HepG2 (cell line): ENCODE results near the gene AGAP1. TPM values are rescaled to one million over a fixed set of nuclear protein-coding genes. Genes with fewer than 3 reads are reported as not detected.

ENCODE experiments used
- ATF1 ChIP-seq: IDR thresholded peaks from 2 replicates; pipeline ENCODE4 v1.6.1; 2016; ENCODE audit warnings: mild to moderate bottlenecking, control low read depth
- ATF6 ChIP-seq: sonication (generic); formaldehyde crosslinking; conservative IDR thresholded peaks from 2 replicates; pipeline ENCODE4 v1.4.0; 2020; ENCODE audit warnings: missing genetic modification reagents
- DNMT3B ChIP-seq: conservative IDR thresholded peaks from 2 replicates; pipeline ENCODE4 v1.6.1; 2016; ENCODE audit warnings: missing biosample characterization, control low read depth
- HCFC1 ChIP-seq: fragments of 150-350 bp; IDR thresholded peaks from 2 replicates; pipeline ENCODE4 v1.6.1; 2014; ENCODE audit warnings: low read depth, low read length
- HMG20B ChIP-seq: conservative IDR thresholded peaks from 2 replicates; pipeline ENCODE4 v1.6.1; 2016; ENCODE audit warnings: missing genetic modification reagents, missing compliant biosample characterization
- HNF4A ChIP-seq: sonication (generic); formaldehyde crosslinking; IDR thresholded peaks from 2 replicates; pipeline ENCODE4 v1.4.0; 2020; ENCODE audit warnings: missing genetic modification reagents
- IKZF4 ChIP-seq: sonication (generic); formaldehyde crosslinking; IDR thresholded peaks from 2 replicates; pipeline ENCODE4 v1.5.1; 2020; ENCODE audit warnings: borderline replicate concordance, mild to moderate bottlenecking, low read depth, missing genetic modification reagents; ENCODE audit errors: not compliant biosample characterization
- MAFK ChIP-seq, 2 experiments: IDR thresholded peaks in 1 of 2; conservative IDR thresholded peaks in 1 of 2; 2 replicates each; pipeline ENCODE4 v1.6.1; 2011; ENCODE audit warnings: improper control_type of control experiment in 2 of 2, low read length in 2 of 2
- MEF2D ChIP-seq: sonication (generic); formaldehyde crosslinking; IDR thresholded peaks from 2 replicates; pipeline ENCODE4 v1.5.1; 2020; ENCODE audit warnings: mild to moderate bottlenecking, missing genetic modification reagents
- NFE2 ChIP-seq: sonication (generic); formaldehyde crosslinking; IDR thresholded peaks from 2 replicates; pipeline ENCODE4 v1.4.0; 2020; ENCODE audit warnings: missing genetic modification reagents
- NFIC ChIP-seq: IDR thresholded peaks from 2 replicates; pipeline ENCODE4 v1.6.1; 2012; ENCODE audit warnings: mild to moderate bottlenecking, low read length, inconsistent platforms
- RFXANK ChIP-seq: IDR thresholded peaks from 2 replicates; pipeline ENCODE4 v1.6.1; 2016
- XRCC5 ChIP-seq: fragments of 200-400 bp; formaldehyde crosslinking; optimal IDR thresholded peaks from 2 replicates; pipeline ENCODE3; 2017; ENCODE audit warnings: mild to moderate bottlenecking, low read length
- ZBTB38 ChIP-seq: sonication (generic); formaldehyde crosslinking; IDR thresholded peaks from 2 replicates; pipeline ENCODE4 v1.5.1; 2020; ENCODE audit warnings: mild to moderate bottlenecking, missing genetic modification reagents
- ZHX1 ChIP-seq: sonication (generic); formaldehyde crosslinking; IDR thresholded peaks from 2 replicates; pipeline ENCODE4 v1.8.1; 2022; ENCODE audit warnings: low read depth, mild to moderate bottlenecking, missing genetic modification reagents
- ZNF331 ChIP-seq: sonication (generic); formaldehyde crosslinking; IDR thresholded peaks from 2 replicates; pipeline ENCODE4 v1.4.0; 2020; ENCODE audit warnings: missing genetic modification reagents
- ZNF597 ChIP-seq: sonication (generic); formaldehyde crosslinking; IDR thresholded peaks from 2 replicates; pipeline ENCODE4 v1.5.0; 2020; ENCODE audit warnings: missing genetic modification reagents
- ZNF674 ChIP-seq: sonication (generic); formaldehyde crosslinking; IDR thresholded peaks from 2 replicates; pipeline ENCODE4 v1.5.0; 2020; ENCODE audit warnings: low read depth, mild to moderate bottlenecking, missing genetic modification reagents
- ZNF687 ChIP-seq: sonication (generic); formaldehyde crosslinking; IDR thresholded peaks from 2 replicates; pipeline ENCODE4 v1.5.1; 2020; ENCODE audit warnings: mild to moderate bottlenecking, missing genetic modification reagents, moderate library complexity
- ZNF772 ChIP-seq: sonication (generic); formaldehyde crosslinking; IDR thresholded peaks from 2 replicates; pipeline ENCODE4 v1.5.0; 2020; ENCODE audit warnings: mild to moderate bottlenecking, missing genetic modification reagents
- ZSCAN12 ChIP-seq: sonication (generic); formaldehyde crosslinking; IDR thresholded peaks from 2 replicates; pipeline ENCODE4 v1.9.0; 2021; ENCODE audit warnings: mild to moderate bottlenecking, missing genetic modification reagents
- polyA plus RNA-seq, 8 experiments: library from polyadenylated mRNA; depleted of rRNA in 3 of 8; stranded (reverse) in 7 of 8; unstranded in 1 of 8; fragments of >200 nt; fragmentation: Illumina TruSeq in 4 of 8; extraction: Trizol in 4 of 8; gene quantifications; 2 replicates each; pipeline versions ENCODE4 v1.2.1 to v1.2.3, GENCODE V29; 2011 to 2016; ENCODE audit warnings: low read depth in 4 of 8, missing spikeins in 1 of 8, mixed read lengths in 1 of 8; ENCODE audit not compliant: insufficient read depth in 1 of 8
- total RNA-seq, 5 experiments: library from RNA; depleted of rRNA; stranded (reverse); fragments of >200 nt; fragmentation: Illumina TruSeq; extraction: Trizol; gene quantifications; 2 replicates each; pipeline ENCODE4 v1.2.3, GENCODE V29; 2016; ENCODE audit warnings: low read depth in 1 of 5

The AGAP1 gene
- total and polyA plus RNA-seq, 2 of the 13 experiments (the other 11 are each of a cell fraction or from before 2014, with no cell fraction given) = 21.2 to 32.7 TPM

GRCh38 chr2:235541838-235542549 is 48.2 kb downstream of the AGAP1 start (continued):
- TF ChIP-seq NFIC (peak; percentile 96), NFE2 (no peak), MAFK (conservative IDR thresholded peaks at IDR 0.05 in 1 of 2, IDR thresholded peaks at IDR 0.05 in 1 of 2; ENCODE audit: low read length in 2 of 2) (no peak), ZNF674 (CRISPR knock-in tag) (no peak), HNF4A (peak; percentile 99), ZHX1 (no peak; the same call in 1 of the 2 replicates), ZBTB38 (CRISPR knock-in tag) (peak; percentile 74; the same call in 1 of the 2 replicates), DNMT3B (no peak), MEF2D (CRISPR knock-in tag) (peak; percentile 90), RFXANK (CRISPR knock-in tag) (peak; percentile 42; the same call in 1 of the 2 replicates), ZNF331 (CRISPR knock-in tag) (peak; percentile 79), ZSCAN12 (no peak), ZNF772 (peak; percentile 95), IKZF4 (no peak), ATF6 (CRISPR knock-in tag) (no peak), ATF1 (CRISPR knock-in tag) (peak; percentile 81), XRCC5 (peak; percentile 50), HMG20B (CRISPR knock-in tag) (peak; percentile 98), ZNF597 (CRISPR knock-in tag) (no peak), HCFC1 (no peak), ZNF687 (peak; percentile 83)
